Measurements from ENCODE around the gene SLC22A5. TPM values are rescaled to one million over a fixed set of nuclear protein-coding genes. Genes with fewer than 3 reads are reported as not detected.
"Not testable (repeated sequence)": the region's sequence is repeated elsewhere in the genome, so short reads cannot be mapped to it uniquely, and the experiment has no call there.

SLC22A5 gene
- polyA plus RNA-seq, 2 of the 4 experiments (the other 2 are of a cell fraction), result 27.4 to 35.3 TPM

GRCh38 chr5:132435886-132436285 lies 66.4 kb downstream of the SLC22A5 start:
- no peak for ATAC-seq
- H3K9me3 ChIP-seq, result no peaks in the 10 kb centered on the region
- DNase-seq (ENCODE audit: low read depth in 1 of 2, low spot score in 1 of 2), result no peak
- no peak overlapping the region for H3K4me2 ChIP-seq
- no peak overlapping the region for H3K27ac ChIP-seq
- no peak for FAIRE-seq
- POLR2A ChIA-PET, result no interaction called here
- CTCF ChIA-PET, result interaction anchor here (1.1 to 2.9 kb wide), 3 partner anchors 11 to 34 kb away, joined by 3 to 11 read pairs (median 4); no protein-coding TSS in a partner anchor
- TF ChIP-seq EP300 (IDR thresholded peaks at IDR 0.05) (no peak), TFCP2L1 (CRISPR knock-in tag; IDR thresholded peaks at IDR 0.05) (no peak), CEBPB (IDR thresholded peaks at IDR 0.05) (no peak), HMGXB4 (CRISPR knock-in tag; IDR thresholded peaks at IDR 0.05; ENCODE audit: borderline replicate concordance) (no peak), RAD21 (conservative IDR thresholded peaks at IDR 0.05 in 1 of 2, IDR thresholded peaks at IDR 0.05 in 1 of 2) (no peak), CBX2 (IDR thresholded peaks at IDR 0.05; ENCODE audit: borderline replicate concordance, low read depth) (no peak), BHLHE40 (IDR thresholded peaks at IDR 0.05; ENCODE audit: low read depth, low read length) (no peak), RFX5 (IDR thresholded peaks at IDR 0.05) (no peak), POLR2AphosphoS2 (conservative IDR thresholded peaks at IDR 0.05; ENCODE audit: low read length) (no peak)
- H3K4me1 ChIP-seq, result peaks cover 9% of the 10 kb centered on the region; the same call in 2 of the 3 replicates
- no peak overlapping the region for H3K4me3 ChIP-seq
- WGBS (ENCODE audit: missing lambda C conversion rate), result 78% methylated on average over 2 of the region's 2 CpGs

- no peak overlapping the region for H3K27ac ChIP-seq
- no peak overlapping the region for H3K4me2 ChIP-seq
- TF ChIP-seq ZC3H11A (IDR thresholded peaks at IDR 0.05), result no peak
- WGBS (ENCODE audit: missing lambda C conversion rate), result 93% methylated on average over 3 of the region's 3 CpGs
- CTCF ChIA-PET, result interaction anchor here (0.7 to 1.6 kb wide), 5 partner anchors 9 to 54 kb away, joined by 3 to 4 read pairs (median 3); partner anchors contain the start of gene IRF1
- ATAC-seq (no peak), FAIRE-seq (no peak), DNase-seq (ENCODE audit: low read depth in 1 of 2, low spot score in 1 of 2) (no peak)
- POLR2A ChIA-PET, result no interaction called here
- no peaks in the 10 kb centered on the region for H3K9me3 ChIP-seq
- no peak overlapping the region for H3K4me3 ChIP-seq
- peaks cover 9% of the 10 kb centered on the region; the same call in 2 of the 3 replicates for H3K4me1 ChIP-seq
Observed at GRCh38 chr5:132436936-132437335, 67.4 kb downstream of the SLC22A5 start.

GRCh38 chr5:132437604-132438266 lies 68.2 kb downstream of the SLC22A5 start:
- H3K9me3 ChIP-seq, result no peaks in the 10 kb centered on the region
- 94% methylated on average over 2 of the region's 3 CpGs for WGBS (ENCODE audit: missing lambda C conversion rate)
- H3K4me2 ChIP-seq, result no peak overlapping the region; the same call in 2 of the 3 replicates
- H3K4me1 ChIP-seq, result peaks cover 9% of the 10 kb centered on the region; the same call in 2 of the 3 replicates
- TF ChIP-seq RAD21 (conservative IDR thresholded peaks at IDR 0.05 in 1 of 2, IDR thresholded peaks at IDR 0.05 in 1 of 2), result no peak
- TF ChIP-seq SREBF2 (IDR thresholded peaks at IDR 0.05), result no peak
- TF ChIP-seq MYC (IDR thresholded peaks at IDR 0.05; ENCODE audit: borderline replicate concordance, low read length), result no peak
- TF ChIP-seq E2F6 (IDR thresholded peaks at IDR 0.05; ENCODE audit: borderline replicate concordance, low read depth), result no peak
- no peak for TF ChIP-seq RFX5 (IDR thresholded peaks at IDR 0.05)
- no peak for TF ChIP-seq JUN (IDR thresholded peaks at IDR 0.05)
- peak overlapping the region in 1 of 2 experiments; percentile 46; a peak in 2 of 6 replicates for H3K27ac ChIP-seq
- ATAC-seq (peak; percentile 49 to 76; a peak in 4 of 6 replicates), DNase-seq (ENCODE audit: low read depth in 1 of 2, low spot score in 1 of 2) (peak in 1 of 2 experiments; percentile 46), FAIRE-seq (no peak)
- CTCF ChIA-PET, result interaction anchor here (1.1 to 1.6 kb wide), 3 partner anchors 10 to 28 kb away, joined by 3 to 4 read pairs (median 4); no protein-coding TSS in a partner anchor
- POLR2A ChIA-PET, result interaction anchor here (0.7 kb wide), 1 partner anchor 8 kb away, joined by 3 read pairs; no protein-coding TSS in a partner anchor
- no peak overlapping the region for H3K4me3 ChIP-seq

- not testable (repeated sequence) for H3K4me3 ChIP-seq; ATAC-seq; H3K4me2 ChIP-seq; H3K4me1 ChIP-seq; FAIRE-seq; H3K27ac ChIP-seq; H3K9me3 ChIP-seq; DNase-seq (ENCODE audit: low read depth in 1 of 2, low spot score in 1 of 2)
- ChIA-PET POLR2A (interaction anchor here (0.7 kb wide), 1 partner anchor 9 kb away, joined by 3 read pairs; no protein-coding TSS in a partner anchor), CTCF (interaction anchor here (1.2 to 2.0 kb wide), 2 partner anchors 19 to 27 kb away, joined by 3 to 5 read pairs; no protein-coding TSS in a partner anchor)
- 91% methylated on average over 3 of the region's 3 CpGs for WGBS (ENCODE audit: missing lambda C conversion rate)
Observed at GRCh38 chr5:132438267-132438645, 68.7 kb downstream of the SLC22A5 start.
